ENCODE data around the gene EOLA2. TPM values are rescaled to one million over a fixed set of nuclear protein-coding genes. Genes with fewer than 3 reads are reported as not detected.
A peak's percentile ranks its signal among the peaks of the same experiment; 100 is the strongest.
"Not testable (repeated sequence)": the region's sequence is repeated elsewhere in the genome, so short reads cannot be mapped to it uniquely, and the experiment has no call there.

EOLA2 gene
- polyA plus RNA-seq, 1 donor from 2014 or later: 21.7 TPM

GRCh38 chrX:149940674-149941024 lies 2.4 kb upstream of the EOLA2 start:
- not testable (repeated sequence) for H3K27ac ChIP-seq (ENCODE audit: low read length); H3K9me3 ChIP-seq (ENCODE audit: low read length); H4K20me1 ChIP-seq (ENCODE audit: insufficient read depth); H3F3A ChIP-seq (ENCODE audit: insufficient read depth, low read length, poor library complexity, severe bottlenecking); H3K27me3 ChIP-seq (ENCODE audit: insufficient read depth, low read depth, low read length); H3K9me2 ChIP-seq (ENCODE audit: insufficient read depth, low read length); H3K36me3 ChIP-seq (ENCODE audit: insufficient read depth, low read length); H2AFZ ChIP-seq (ENCODE audit: low read depth, low read length); H3K4me2 ChIP-seq (ENCODE audit: low read length); H3K9ac ChIP-seq (ENCODE audit: low read length); H3K79me2 ChIP-seq (replicated peaks; ENCODE audit: insufficient read depth, low read length)
- TF ChIP-seq SMC3 (conservative IDR thresholded peaks at IDR 0.05; ENCODE audit: poor library complexity) (peak; percentile 71), CTCF (IDR thresholded peaks at IDR 0.05; ENCODE audit: poor library complexity, severe bottlenecking) (peak; percentile 70)
- H3K4me3 ChIP-seq (ENCODE audit: low read length): peak overlapping the region; percentile 69

- Histone ChIP-seq H3F3A (ENCODE audit: insufficient read depth, low read length, poor library complexity, severe bottlenecking) (no peaks in the 10 kb centered on the region), H3K9me2 (ENCODE audit: insufficient read depth, low read length) (no peaks in the 10 kb centered on the region), H4K20me1 (ENCODE audit: insufficient read depth) (no peaks in the 10 kb centered on the region), H3K79me2 (replicated peaks; ENCODE audit: insufficient read depth, low read length) (peaks cover 5% of the 10 kb centered on the region), H3K4me3 (ENCODE audit: low read length) (peak overlapping the region; percentile 69), H3K27me3 (ENCODE audit: insufficient read depth, low read depth, low read length) (no peaks in the 10 kb centered on the region), H2AFZ (ENCODE audit: low read depth, low read length) (peak overlapping the region; percentile 40), H3K27ac (ENCODE audit: low read length) (peak overlapping the region; percentile 88), H3K9ac (ENCODE audit: low read length) (peak overlapping the region; percentile 72), H3K9me3 (ENCODE audit: low read length) (no peaks in the 10 kb centered on the region), H3K36me3 (ENCODE audit: insufficient read depth, low read length) (no peaks in the 10 kb centered on the region), H3K4me2 (ENCODE audit: low read length) (no peak overlapping the region)
- peak; percentile 41 for TF ChIP-seq RAD21 (conservative IDR thresholded peaks at IDR 0.05)
- no peak for TF ChIP-seq POLR2AphosphoS5 (IDR thresholded peaks at IDR 0.05)
- TF ChIP-seq MXI1 (conservative IDR thresholded peaks at IDR 0.05; ENCODE audit: poor library complexity, severe bottlenecking): peak; percentile 7
- no peak for TF ChIP-seq REST (IDR thresholded peaks at IDR 0.05; ENCODE audit: borderline replicate concordance)
- TF ChIP-seq CTCF (IDR thresholded peaks at IDR 0.05; ENCODE audit: poor library complexity, severe bottlenecking): no peak
- TF ChIP-seq SMC3 (conservative IDR thresholded peaks at IDR 0.05; ENCODE audit: poor library complexity): no peak
- peak; percentile 86 for TF ChIP-seq EP300 (conservative IDR thresholded peaks at IDR 0.05; ENCODE audit: poor library complexity, severe bottlenecking)
- TF ChIP-seq EZH2 (IDR thresholded peaks at IDR 0.05; ENCODE audit: borderline replicate concordance, insufficient read depth, low read length, poor library complexity, severe bottlenecking): no peak
- TF ChIP-seq TAF1 (IDR thresholded peaks at IDR 0.05; ENCODE audit: low read depth): peak; percentile 32
Observed at GRCh38 chrX:149939905-149940673, 1.8 kb upstream of the EOLA2 start.
